Right ventricle myocardium inferior (tissue), 1 donor: Measurements from ENCODE around the gene UBTF. TPM values are rescaled to one million over a fixed set of nuclear protein-coding genes. Genes with fewer than 3 reads are reported as not detected.

Source experiments
- microRNA-seq: library from miRNA; unstranded; fragments of <30 nt; microRNA quantifications from one replicate; pipeline ENCODE4 v1.2.0, GENCODE V29; 2020
- total RNA-seq: library from RNA; stranded (reverse); fragmentation: NEBNext Ultra II Directional; extraction: Animal tissue kit (Norgen Biotek cat#: 25700); gene quantifications from one replicate; pipeline ENCODE4 v1.2.1, GENCODE V29; 2021
- donor health status: DM: no; HTN: yes; CAD: no; lungs with severe emphysema.

Gene UBTF
- total RNA-seq, 1 donor from 2014 or later, result 57.5 TPM

Small RNA genes within 50 kb of the gene (microRNA-seq; reads per million reads assigned to microRNA genes)
- not detected for gene MIR6782

Other genes with a start within 250 kb of the UBTF start
- 0.68 TPM for gene NAGS, start 215.1 kb downstream of the UBTF start, total RNA-seq
- gene TMEM101, start 204.7 kb downstream of the UBTF start, total RNA-seq, result 21.5 TPM
- gene LSM12, start 153.0 kb downstream of the UBTF start, total RNA-seq, result 47.6 TPM
- 30.4 TPM for gene G6PC3, start 148.9 kb downstream of the UBTF start, total RNA-seq
- 67.5 TPM for gene HDAC5, start 96.0 kb downstream of the UBTF start, total RNA-seq
- 2.0 TPM for gene HROB, start 77.7 kb downstream of the UBTF start, total RNA-seq
- 14.5 TPM for gene ASB16, start 49.0 kb downstream of the UBTF start, total RNA-seq
- gene TMUB2, start 32.7 kb downstream of the UBTF start, total RNA-seq, result 20.8 TPM
- 40.8 TPM for gene ATXN7L3, start 19.8 kb downstream of the UBTF start, total RNA-seq
- gene SLC4A1, start 48.5 kb upstream of the UBTF start, total RNA-seq, result 0.08 TPM
- 0.49 TPM for gene RUNDC3A, start 88.9 kb upstream of the UBTF start, total RNA-seq
- 50.6 TPM for gene SLC25A39, start 105.1 kb upstream of the UBTF start, total RNA-seq
- 150 TPM for gene GRN, start 125.6 kb upstream of the UBTF start, total RNA-seq
- 0.70 TPM for gene FAM171A2, start 144.2 kb upstream of the UBTF start, total RNA-seq
- gene ITGA2B, start 170.0 kb upstream of the UBTF start, total RNA-seq, result 0.78 TPM